Urinary bladder (tissue), 4 donors: ENCODE measurements around the gene S100A4. TPM values are rescaled to one million over a fixed set of nuclear protein-coding genes. Genes with fewer than 3 reads are reported as not detected.

Experiments
- DNase-seq: peaks from one replicate; pipeline ENCODE4 v3.0.0-alpha.2; 2015; ENCODE audit errors: extremely low spot score
- H3K27ac ChIP-seq: one replicate; pipeline ENCODE4 v1.5.1; 2013; ENCODE audit warnings: low read depth, mild to moderate bottlenecking, moderate library complexity
- H3K36me3 ChIP-seq: one replicate; pipeline ENCODE4 v1.6.1; 2013; ENCODE audit warnings: mild to moderate bottlenecking, moderate library complexity; ENCODE audit not compliant: insufficient read depth
- H3K4me1 ChIP-seq: one replicate; pipeline ENCODE4 v1.6.1; 2013; ENCODE audit warnings: mild to moderate bottlenecking, moderate library complexity; ENCODE audit not compliant: insufficient read depth
- H3K4me3 ChIP-seq: one replicate; pipeline ENCODE4 v1.5.1; 2013; ENCODE audit warnings: low read depth, low read length
- WGBS: extraction: QIAGEN DNeasy Blood & Tissue Kit; methylation state at CpG from one replicate; pipeline ENCODE4 v1.1.7; 2013; 5-methylcytosine and 5-hydroxymethylcytosine counted together
- polyA plus RNA-seq: library from polyadenylated mRNA; stranded (reverse); fragments of 200-250 nt; gene quantifications from one replicate; pipeline ENCODE4 v1.2.3, GENCODE V29; 2013
- total RNA-seq: library from RNA; depleted of rRNA; stranded (reverse); fragments of >200 nt; gene quantifications from one replicate; pipeline ENCODE4 v1.2.3, GENCODE V29; 2014
- donor health status: healthy with polysubstance abuse.
- donor health status: healthy.

Gene S100A4
- total and polyA plus RNA-seq, 2 donors, result 113 to 440 TPM

DNA sequence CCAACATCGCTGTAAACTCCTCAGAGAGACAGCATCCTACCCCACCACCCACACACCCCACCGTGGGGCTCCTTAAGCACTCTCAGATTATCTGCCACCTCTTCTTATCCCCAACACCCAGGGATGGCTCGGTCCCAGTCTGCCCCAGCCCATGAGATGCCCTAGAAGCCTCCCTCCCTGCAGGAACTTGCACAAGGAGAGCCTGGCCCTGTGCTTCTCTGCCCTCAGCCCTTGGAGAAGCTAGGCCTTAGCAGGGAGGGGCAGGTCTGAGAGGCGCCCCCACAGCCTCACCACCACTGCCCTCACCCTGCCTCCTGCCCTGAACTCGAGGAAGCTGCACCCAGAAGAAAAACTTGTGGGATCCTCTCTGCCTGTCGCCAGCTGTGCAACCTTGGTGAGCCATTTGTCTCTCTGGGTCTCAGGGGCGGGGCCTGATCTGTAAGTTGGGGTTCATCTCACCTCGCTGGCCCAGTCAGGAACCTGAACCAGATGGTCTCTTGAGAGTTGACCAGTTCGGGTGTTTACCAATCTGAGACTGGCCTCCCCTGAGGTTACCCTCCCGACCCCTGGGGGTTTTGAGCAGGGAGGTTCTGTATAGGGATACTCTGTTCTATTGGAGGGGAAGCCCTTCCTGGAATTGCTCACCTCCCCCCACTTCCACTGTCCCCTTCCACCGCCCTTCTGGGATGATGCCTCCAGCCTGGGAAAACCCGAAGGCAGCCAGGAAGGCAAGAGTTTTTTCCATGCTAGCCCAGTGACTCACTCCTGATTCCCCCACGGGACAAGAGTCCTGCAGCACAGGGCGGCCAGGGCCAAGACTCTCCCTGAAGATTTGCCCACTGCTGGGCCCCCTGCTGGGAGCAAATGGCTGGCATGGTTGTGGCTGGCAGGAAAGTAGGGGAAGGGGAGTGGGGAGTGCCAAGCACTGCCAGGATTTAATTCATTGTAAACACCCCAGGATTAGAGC is 3.4 kb upstream of the S100A4 start, which contains the start of gene S100A3:
Gene S100A3, minus strand, starts transcription at position 537 of the 967 bp plus-strand sequence. CDS start 773 bp downstream, outside the sequence.
- H3K4me3 ChIP-seq, result no peak within 1 kb of the TSS
- WGBS, result 65% methylated on average over 14 of the region's 14 CpGs
- no peak for DNase-seq
- peak within 1 kb of the TSS; percentile 52 for H3K27ac ChIP-seq
- H3K36me3 ChIP-seq, result no peaks in the 10 kb centered on the region
- no peaks in the 10 kb centered on the region for H3K4me1 ChIP-seq

DNA sequence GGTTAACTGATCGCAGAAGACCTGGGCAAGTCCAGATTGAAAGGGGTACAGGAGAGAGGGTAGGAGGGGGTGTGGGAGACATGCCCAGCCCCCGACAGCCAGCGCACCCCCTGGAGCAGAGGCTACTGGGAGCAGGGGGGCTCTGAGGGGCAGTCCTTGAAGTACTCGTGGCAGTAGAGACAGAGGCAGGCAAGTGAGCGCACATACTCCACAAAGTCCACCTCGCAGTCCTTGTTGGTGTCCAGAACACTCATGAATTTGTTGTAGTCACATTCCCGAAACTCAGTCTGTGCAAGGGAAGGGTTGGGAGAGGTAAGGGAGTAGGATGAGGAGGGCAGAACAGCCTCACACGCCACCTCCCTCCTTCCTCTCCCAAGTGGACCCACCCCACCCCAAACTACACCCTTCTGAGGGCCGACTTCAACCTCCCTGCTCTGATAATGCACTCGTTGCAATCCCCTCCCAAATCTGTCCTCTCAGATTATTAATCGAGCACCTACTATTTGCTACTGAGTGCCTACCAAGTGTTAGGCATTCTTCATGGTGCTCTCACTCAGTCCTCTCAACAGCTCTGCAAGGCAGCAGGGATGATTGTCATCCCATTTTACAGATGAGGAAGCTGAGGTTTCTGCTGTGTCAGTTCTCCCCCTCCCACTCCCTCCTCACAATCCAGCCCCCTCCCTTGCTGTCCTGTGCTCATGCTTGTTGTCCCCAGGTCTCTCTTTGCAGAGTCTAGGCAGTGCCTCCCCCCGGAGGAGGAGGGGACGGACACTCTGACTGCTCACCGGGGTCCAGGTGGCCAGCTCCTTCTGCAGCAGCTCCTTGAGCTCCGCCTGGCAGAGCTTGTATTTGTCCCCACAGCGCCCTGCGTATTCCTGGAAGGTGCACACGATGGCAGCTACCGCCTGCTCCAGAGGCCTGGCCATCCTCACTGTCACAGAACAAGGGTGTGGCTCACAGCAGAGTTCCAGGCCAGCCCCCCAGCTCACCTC is 2.2 kb upstream of the S100A4 start:
- H3K4me1 ChIP-seq, result no peaks in the 10 kb centered on the region

GRCh38 chr1:153546796-153547559 is 1.4 kb upstream of the S100A4 start:
- Histone ChIP-seq H3K36me3 (no peaks in the 10 kb centered on the region), H3K27ac (no peak overlapping the region), H3K4me3 (no peak overlapping the region), H3K4me1 (no peaks in the 10 kb centered on the region)
- no peak for DNase-seq
- WGBS, result 76% methylated on average over 14 of the region's 14 CpGs

More for the DNA sequence above, 2.2 kb upstream of the S100A4 start:
- Histone ChIP-seq H3K4me3 (no peak overlapping the region), H3K27ac (no peak overlapping the region), H3K36me3 (no peaks in the 10 kb centered on the region)
- WGBS, result 78% methylated on average over 19 of the region's 19 CpGs
- no peak for DNase-seq

GRCh38 chr1:153546371-153546770 is 765 bp upstream of the S100A4 start:
- peak overlapping the region; percentile 73 for H3K27ac ChIP-seq
- no peak overlapping the region for H3K4me3 ChIP-seq
- no peaks in the 10 kb centered on the region for H3K36me3 ChIP-seq
- peaks cover 1% of the 10 kb centered on the region for H3K4me1 ChIP-seq
- DNase-seq, result no peak
- WGBS, result 91% methylated on average over 8 of the region's 8 CpGs

- Histone ChIP-seq H3K4me3 (peak overlapping the region; percentile 11), H3K27ac (peak overlapping the region; percentile 71), H3K4me1 (peaks cover 2% of the 10 kb centered on the region), H3K36me3 (no peaks in the 10 kb centered on the region)
- no peak for DNase-seq
- WGBS, result 49% methylated on average over 10 of the region's 10 CpGs
These were observed 1.0 kb downstream of the S100A4 start for GRCh38 chr1:153544453-153545066.

DNA sequence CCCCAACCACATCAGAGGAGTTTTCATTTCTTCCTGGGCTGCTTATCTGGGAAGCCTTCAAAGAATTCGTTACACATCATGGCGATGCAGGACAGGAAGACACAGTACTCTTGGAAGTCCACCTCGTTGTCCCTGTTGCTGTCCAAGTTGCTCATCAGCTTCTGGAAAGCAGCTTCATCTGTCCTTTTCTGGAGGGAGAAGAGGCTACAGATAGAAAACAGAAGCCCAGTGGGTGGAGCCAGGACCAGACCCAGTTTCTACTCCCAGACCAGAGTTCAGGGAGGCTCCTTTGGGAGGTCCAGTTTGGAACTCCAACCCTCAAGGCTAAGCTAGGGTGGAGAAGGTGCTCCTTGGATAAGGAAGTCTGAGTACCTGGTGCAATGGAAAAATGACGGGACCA is 1.9 kb downstream of the S100A4 start:
- Histone ChIP-seq H3K27ac (no peak overlapping the region), H3K4me3 (no peak overlapping the region), H3K36me3 (no peaks in the 10 kb centered on the region), H3K4me1 (peaks cover 2% of the 10 kb centered on the region)
- no peak for DNase-seq
- WGBS, result 67% methylated on average over 4 of the region's 4 CpGs

DNA sequence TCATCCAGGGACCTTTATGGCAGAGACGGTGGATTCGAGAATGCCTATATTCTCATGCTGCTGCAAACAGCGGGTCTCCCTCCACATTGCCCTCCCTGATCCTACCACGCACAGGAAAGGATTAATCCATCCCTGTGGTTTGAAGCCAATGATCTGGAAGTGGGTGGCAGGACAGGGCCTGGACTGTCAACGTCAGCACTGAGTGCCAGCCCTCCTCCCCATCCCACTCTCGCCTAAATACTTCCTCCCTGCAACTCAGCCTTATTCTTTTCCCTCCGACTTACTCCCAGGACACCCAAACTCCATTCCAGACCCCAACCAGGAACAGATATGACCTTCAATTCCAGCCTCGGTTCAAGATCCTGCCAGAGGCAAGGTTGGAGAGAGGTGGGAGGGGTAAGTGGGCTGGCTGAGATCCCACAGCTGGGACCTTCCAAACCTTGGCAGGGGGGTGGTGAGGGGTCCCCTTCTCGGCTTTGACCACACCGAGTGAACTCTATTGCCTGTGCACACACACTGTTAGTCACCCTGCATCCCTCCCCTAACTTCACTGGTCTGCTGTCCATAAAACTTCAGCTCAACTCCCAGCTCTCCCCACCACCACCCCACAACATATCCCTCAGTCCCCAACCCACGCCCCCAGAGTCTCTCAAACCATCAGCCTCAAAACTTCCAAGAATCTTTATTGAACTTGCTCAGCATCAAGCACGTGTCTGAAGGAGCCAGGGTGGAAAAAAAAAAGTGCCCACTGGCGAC is 2.5 kb downstream of the S100A4 start:
- Histone ChIP-seq H3K36me3 (no peaks in the 10 kb centered on the region), H3K4me1 (peaks cover 2% of the 10 kb centered on the region), H3K27ac (no peak overlapping the region), H3K4me3 (no peak overlapping the region)
- no peak for DNase-seq
- WGBS, result 69% methylated on average over 13 of the region's 13 CpGs

- Histone ChIP-seq H3K4me1 (peaks cover 2% of the 10 kb centered on the region), H3K36me3 (no peaks in the 10 kb centered on the region), H3K27ac (no peak overlapping the region), H3K4me3 (no peak overlapping the region)
- no peak for DNase-seq
- 71% methylated on average over 13 of the region's 13 CpGs for WGBS
These were observed 3.7 kb downstream of the S100A4 start for GRCh38 chr1:153541641-153542590.

GRCh38 chr1:153540394-153541361 is 4.9 kb downstream of the S100A4 start, which contains the start of gene S100A5:
S100A5 (minus strand) TSS chr1:153540934; CDS start chr1:153540191, 743 bp downstream.
- Histone ChIP-seq H3K27ac (peak within 1 kb of the TSS; percentile 49), H3K4me3 (no peak within 1 kb of the TSS), H3K36me3 (no peaks in the 10 kb centered on the region), H3K4me1 (peaks cover 2% of the 10 kb centered on the region)
- DNase-seq, result no peak
- WGBS, result 77% methylated on average over 11 of the region's 11 CpGs

GRCh38 chr1:153539395-153540093 is 6.1 kb downstream of the S100A4 start:
- no peak for DNase-seq
- H3K36me3 ChIP-seq, result no peaks in the 10 kb centered on the region
- H3K4me3 ChIP-seq, result no peak overlapping the region
- no peak overlapping the region for H3K27ac ChIP-seq
- peaks cover 2% of the 10 kb centered on the region for H3K4me1 ChIP-seq
- WGBS, result 87% methylated on average over 4 of the region's 4 CpGs
